HG03469 (cell line): ENCODE results near the gene DTNB.
"Not testable (repeated sequence)": the region's sequence is repeated elsewhere in the genome, so short reads cannot be mapped to it uniquely, and the experiment has no call there.

ENCODE experiments used
- ATAC-seq: cut with Tn5 transposase; IDR thresholded peaks from one replicate; pipeline ENCODE4 v1.9.1; 2021; ENCODE audit warnings: mild to moderate bottlenecking, moderate library complexity, moderate number of reproducible peaks; ENCODE audit not compliant: unreplicated experiment

DTNB gene

GRCh38 chr2:25426326-25426725 lies 247.1 kb downstream of the DTNB start:
- ATAC-seq = no peak

DNA sequence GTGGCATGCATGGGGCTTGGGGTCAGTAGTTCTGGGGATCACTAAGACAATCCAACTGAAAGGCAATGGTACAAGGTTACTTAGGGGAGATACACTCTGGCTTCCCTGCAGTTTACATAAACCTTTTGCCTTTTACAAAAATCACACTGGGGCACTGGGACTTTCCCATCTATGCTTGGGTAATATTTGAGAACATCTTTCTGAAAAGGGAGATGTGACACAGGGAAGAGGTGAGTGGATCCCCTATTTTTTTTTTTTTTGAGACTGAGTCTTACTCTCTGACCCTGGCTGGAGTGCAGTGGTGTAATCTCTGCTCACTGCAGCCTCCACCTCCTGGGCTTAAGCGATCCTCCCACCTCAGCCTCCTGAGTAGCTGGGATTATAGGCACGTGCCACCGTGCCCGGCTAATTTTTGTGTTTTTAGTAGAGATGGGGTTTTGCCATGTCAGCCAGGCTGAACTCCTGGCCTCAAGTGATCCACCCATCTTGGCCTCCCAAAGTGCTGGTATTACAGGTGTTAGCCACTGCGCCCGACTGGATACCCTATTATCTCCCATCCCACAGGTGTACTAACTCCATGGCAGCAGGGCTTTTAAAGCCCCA lies 248.8 kb downstream of the DTNB start:
- ATAC-seq = no peak

- ATAC-seq = no peak
Observed at GRCh38 chr2:25421820-25422411, 251.5 kb downstream of the DTNB start.

DNA sequence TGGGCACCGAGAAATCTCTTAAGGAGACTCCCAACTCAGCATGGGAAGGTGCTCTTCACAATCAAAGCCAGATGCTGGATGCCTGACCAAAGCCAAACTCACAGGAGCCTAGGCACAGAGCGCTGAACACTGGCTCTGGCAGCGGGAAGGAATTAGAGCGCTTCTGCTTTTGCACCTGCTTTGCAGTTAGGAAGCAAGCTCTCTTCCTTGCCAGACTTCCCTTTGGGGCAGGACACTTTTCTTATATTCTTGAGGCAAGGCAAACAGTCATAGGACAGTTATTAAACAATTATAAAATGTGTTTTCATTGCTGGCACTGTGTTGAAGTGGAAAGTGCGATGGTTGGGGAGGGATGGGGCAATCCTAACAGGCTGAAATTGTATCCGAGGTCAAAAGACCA lies 252.1 kb downstream of the DTNB start:
- no peak for ATAC-seq

- ATAC-seq = peak; percentile 30
Observed at GRCh38 chr2:25420820-25421237, 252.5 kb downstream of the DTNB start.

DNA sequence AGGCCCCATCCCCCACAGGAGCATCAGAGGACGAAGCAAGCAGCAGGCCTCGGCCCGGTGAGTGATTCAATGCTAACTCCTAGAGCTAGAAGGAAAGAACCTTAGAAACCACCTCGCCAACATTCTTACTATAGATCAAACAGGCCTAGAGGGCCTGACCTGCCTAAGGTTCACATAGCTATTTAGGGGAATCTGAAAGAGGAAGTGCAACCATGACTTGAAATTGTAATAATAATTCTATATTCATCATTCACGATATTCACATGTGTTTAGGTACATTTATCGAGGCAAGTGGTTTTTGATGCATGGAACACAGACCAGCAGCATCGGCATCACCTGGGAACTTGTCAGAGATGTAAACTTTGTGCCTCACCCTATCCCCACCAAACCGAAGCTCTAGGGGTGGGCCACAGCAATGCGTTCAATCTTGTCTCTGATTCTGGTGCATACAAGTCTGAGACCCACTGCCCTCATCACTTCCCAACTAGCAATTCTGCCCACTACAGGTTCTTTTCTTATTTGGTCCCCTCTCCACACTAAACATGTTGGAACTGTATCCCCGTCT lies 253.6 kb downstream of the DTNB start:
- peak; percentile 58 for ATAC-seq

- ATAC-seq = no peak
Observed at GRCh38 chr2:25418944-25419677, 254.3 kb downstream of the DTNB start.

GRCh38 chr2:25417715-25418369 lies 255.5 kb downstream of the DTNB start:
- ATAC-seq = no peak

- no peak for ATAC-seq
Observed at GRCh38 chr2:25416674-25417073, 256.7 kb downstream of the DTNB start.

GRCh38 chr2:25414781-25415180 lies 258.6 kb downstream of the DTNB start:
- no peak for ATAC-seq

- not testable (repeated sequence) for ATAC-seq
Observed at GRCh38 chr2:25413409-25413808, 260.0 kb downstream of the DTNB start.

- ATAC-seq = no peak
Observed at GRCh38 chr2:25411753-25412152, 261.6 kb downstream of the DTNB start.

- no peak for ATAC-seq
Observed at GRCh38 chr2:25411281-25411680, 262.1 kb downstream of the DTNB start.

- ATAC-seq = no peak
Observed at GRCh38 chr2:25410370-25410769, 263.0 kb downstream of the DTNB start.

GRCh38 chr2:25409468-25409867 lies 263.9 kb downstream of the DTNB start:
- ATAC-seq = no peak

DNA sequence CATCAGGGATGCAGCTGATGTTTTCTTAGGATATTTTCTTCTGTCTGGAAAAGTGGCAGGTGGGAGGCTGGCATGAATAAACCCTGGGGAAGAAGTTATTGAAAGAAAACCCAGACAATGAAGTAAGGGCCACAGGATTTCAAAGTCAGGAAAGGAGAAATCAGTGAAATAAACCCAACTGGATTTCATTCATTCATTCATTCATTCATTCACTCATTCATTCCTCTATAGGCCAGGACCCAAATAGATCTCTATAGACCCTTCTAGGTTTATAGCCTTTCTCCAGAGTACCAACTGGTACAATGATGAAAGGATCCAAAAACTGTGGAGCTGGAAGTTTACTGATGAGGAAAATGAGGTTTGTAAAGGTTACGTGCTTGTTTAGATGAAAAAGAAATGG lies 264.3 kb downstream of the DTNB start:
- no peak for ATAC-seq

DNA sequence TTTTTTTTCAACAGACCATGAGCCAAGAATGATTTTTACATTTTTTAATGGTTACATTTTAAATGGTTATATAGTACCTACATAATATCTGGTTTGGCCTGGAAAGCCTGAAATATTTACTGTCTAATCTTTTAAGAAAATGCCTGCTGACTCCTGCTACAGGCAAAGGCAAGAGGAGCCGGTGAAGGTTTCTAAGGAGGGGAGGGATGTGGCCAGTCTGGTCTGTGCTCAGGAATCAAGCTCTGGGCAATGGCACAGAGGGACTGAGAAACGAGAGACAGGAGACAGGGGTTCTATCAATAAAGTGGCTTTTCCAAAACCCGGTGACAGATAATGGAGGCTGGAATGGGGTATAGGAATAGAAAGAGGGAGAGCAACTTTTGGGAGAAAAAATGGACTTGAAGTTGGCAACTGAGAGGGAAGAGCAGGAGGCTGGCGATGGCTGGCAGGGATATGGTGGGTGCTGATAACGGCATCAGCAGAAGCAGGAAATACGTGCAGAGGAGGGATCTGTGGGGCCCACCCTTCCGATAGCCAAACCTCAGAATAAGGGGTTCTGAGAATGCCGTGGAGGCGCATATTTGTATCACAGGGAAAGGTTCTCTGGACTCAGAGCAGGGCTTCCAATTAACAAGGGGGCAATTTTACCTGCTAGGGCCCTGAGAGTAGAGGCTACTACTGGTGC lies 267.6 kb downstream of the DTNB start:
- no peak for ATAC-seq

- ATAC-seq = peak; percentile 36
Observed at GRCh38 chr2:25403120-25403760, 270.1 kb downstream of the DTNB start.

DNA sequence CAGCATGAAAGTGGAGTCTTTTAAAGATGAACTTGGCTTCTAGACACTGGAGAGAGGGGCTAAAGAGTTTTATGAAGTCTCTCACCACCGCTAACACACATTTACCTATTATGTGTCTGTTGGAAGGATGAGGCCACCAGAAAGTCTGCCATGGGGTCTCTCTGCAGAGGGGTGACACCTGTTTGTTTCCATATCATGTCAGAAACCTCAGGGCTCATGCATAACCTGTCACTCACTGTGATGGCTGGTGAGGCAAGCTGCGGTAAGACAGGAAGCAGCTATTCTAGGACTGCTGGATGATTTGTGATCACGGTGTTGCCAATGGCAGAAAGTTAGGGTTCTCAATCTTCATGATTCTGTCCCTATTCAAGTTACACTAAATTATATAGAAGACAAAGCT lies 270.9 kb downstream of the DTNB start:
- ATAC-seq = peak; percentile 35

DNA sequence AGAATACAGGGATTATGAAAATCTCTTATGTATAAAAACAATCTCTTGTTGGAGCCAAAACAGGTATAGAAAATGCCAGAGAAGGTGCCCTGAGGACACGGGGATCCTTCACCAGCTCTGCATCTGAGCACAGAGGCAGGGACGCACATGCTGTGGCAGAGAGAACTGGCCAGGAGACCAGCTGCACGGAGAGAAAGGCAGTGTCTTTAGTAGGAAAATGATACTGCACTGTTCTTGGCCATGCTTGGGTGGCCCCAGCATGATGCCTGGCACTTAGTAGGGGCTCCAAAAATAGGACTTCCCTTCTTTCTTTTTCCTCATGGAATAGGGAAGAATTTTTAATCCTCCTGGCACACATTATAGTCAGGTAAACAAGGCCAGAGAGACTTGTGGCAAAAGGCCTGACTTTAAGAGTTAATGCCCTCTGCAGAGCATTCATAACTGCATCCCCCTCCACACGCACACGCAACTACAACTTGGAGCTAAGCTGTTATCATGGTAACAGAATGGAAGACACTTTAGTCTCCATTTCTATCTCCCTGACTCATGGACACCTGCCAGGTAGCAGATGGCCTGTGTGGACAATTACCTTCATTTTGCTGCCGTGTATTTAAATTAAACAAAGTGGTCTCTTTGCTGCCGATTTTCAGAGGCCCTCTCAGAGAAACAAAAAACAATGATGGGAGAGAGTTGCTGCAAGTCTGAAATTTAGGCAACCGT lies 271.9 kb downstream of the DTNB start:
- ATAC-seq = no peak
